Neutrophil (primary cell): ENCODE results near the gene ZEB1.

Experiments
- H3K27ac ChIP-seq: fragments of 200-600 bp; sonication (generic); 2 replicates; pipeline ENCODE4 v1.5.1; 2016; ENCODE audit warnings: mild to moderate bottlenecking, moderate library complexity
- H3K27me3 ChIP-seq: fragments of 200-600 bp; sonication (generic); 2 replicates; pipeline ENCODE4 v1.6.0; 2016; ENCODE audit warnings: mild to moderate bottlenecking
- H3K36me3 ChIP-seq: fragments of 200-600 bp; sonication (generic); 2 replicates; pipeline ENCODE4 v1.5.1; 2017
- H3K4me1 ChIP-seq, 2 experiments: fragments of 200-600 bp in 1 of 2; sonication (generic) in 1 of 2; 1 replicate in 1 of 2; 2 replicates in 1 of 2; pipeline versions ENCODE4 v1.5.1 to v1.6.1; 2013 to 2016; ENCODE audit warnings: low read depth in 1 of 2, low read length in 1 of 2, mild to moderate bottlenecking in 1 of 2, moderate library complexity in 1 of 2; ENCODE audit not compliant: control insufficient read depth in 1 of 2, insufficient read depth in 1 of 2
- H3K4me3 ChIP-seq, 2 experiments: fragments of 200-600 bp in 1 of 2; sonication (generic) in 1 of 2; 1 replicate in 1 of 2; 2 replicates in 1 of 2; pipeline ENCODE4 v1.5.1; 2013 to 2016; ENCODE audit warnings: low read depth in 1 of 2, low read length in 1 of 2, mild to moderate bottlenecking in 1 of 2, moderate library complexity in 1 of 2
- H3K9me3 ChIP-seq: fragments of 200-600 bp; sonication (generic); 2 replicates; pipeline ENCODE4 v1.5.1; 2016
- CTCF ChIP-seq: fragments of 200-600 bp; sonication (generic); IDR thresholded peaks from 2 replicates; pipeline ENCODE4 v1.5.1; 2016; ENCODE audit warnings: antibody characterized with exemption

ZEB1 gene

GRCh38 chr10:31291123-31291522 lies 27.9 kb upstream of the ZEB1 start:
- Histone ChIP-seq H3K4me1 (no peaks in the 10 kb centered on the region), H3K36me3 (no peaks in the 10 kb centered on the region), H3K27me3 (no peaks in the 10 kb centered on the region), H3K4me3 (no peak overlapping the region), H3K9me3 (no peaks in the 10 kb centered on the region), H3K27ac (no peak overlapping the region)
- no peak for TF ChIP-seq CTCF

GRCh38 chr10:31294558-31294957 lies 24.5 kb upstream of the ZEB1 start:
- Histone ChIP-seq H3K27me3 (no peaks in the 10 kb centered on the region), H3K4me3 (no peak overlapping the region), H3K27ac (no peak overlapping the region), H3K36me3 (no peaks in the 10 kb centered on the region), H3K9me3 (no peaks in the 10 kb centered on the region), H3K4me1 (no peaks in the 10 kb centered on the region)
- no peak for TF ChIP-seq CTCF

GRCh38 chr10:31296754-31297153 lies 22.3 kb upstream of the ZEB1 start:
- H3K4me3 ChIP-seq = no peak overlapping the region
- H3K9me3 ChIP-seq = no peaks in the 10 kb centered on the region
- no peaks in the 10 kb centered on the region for H3K27me3 ChIP-seq
- H3K36me3 ChIP-seq = no peaks in the 10 kb centered on the region
- no peak for TF ChIP-seq CTCF
- H3K4me1 ChIP-seq = no peaks in the 10 kb centered on the region
- H3K27ac ChIP-seq = no peak overlapping the region

GRCh38 chr10:31299119-31299518 lies 19.9 kb upstream of the ZEB1 start:
- TF ChIP-seq CTCF = no peak
- Histone ChIP-seq H3K4me1 (no peaks in the 10 kb centered on the region), H3K4me3 (no peak overlapping the region), H3K9me3 (no peaks in the 10 kb centered on the region), H3K27me3 (no peaks in the 10 kb centered on the region), H3K36me3 (no peaks in the 10 kb centered on the region), H3K27ac (no peak overlapping the region)

- TF ChIP-seq CTCF = no peak
- no peaks in the 10 kb centered on the region for H3K4me1 ChIP-seq
- no peak overlapping the region for H3K4me3 ChIP-seq
Observed at GRCh38 chr10:31303212-31303611, 15.8 kb upstream of the ZEB1 start.

More at GRCh38 chr10:31303212-31303611, 15.8 kb upstream of the ZEB1 start:
- Histone ChIP-seq H3K9me3 (no peaks in the 10 kb centered on the region), H3K36me3 (no peaks in the 10 kb centered on the region), H3K27me3 (no peaks in the 10 kb centered on the region), H3K27ac (no peak overlapping the region)
